ENCODE results near the gene NTHL1. TPM values are rescaled to one million over a fixed set of nuclear protein-coding genes. Genes with fewer than 3 reads are reported as not detected.

NTHL1 gene
- total RNA-seq, 2 donors from 2014 or later, result 16.4 to 24.9 TPM

DNA sequence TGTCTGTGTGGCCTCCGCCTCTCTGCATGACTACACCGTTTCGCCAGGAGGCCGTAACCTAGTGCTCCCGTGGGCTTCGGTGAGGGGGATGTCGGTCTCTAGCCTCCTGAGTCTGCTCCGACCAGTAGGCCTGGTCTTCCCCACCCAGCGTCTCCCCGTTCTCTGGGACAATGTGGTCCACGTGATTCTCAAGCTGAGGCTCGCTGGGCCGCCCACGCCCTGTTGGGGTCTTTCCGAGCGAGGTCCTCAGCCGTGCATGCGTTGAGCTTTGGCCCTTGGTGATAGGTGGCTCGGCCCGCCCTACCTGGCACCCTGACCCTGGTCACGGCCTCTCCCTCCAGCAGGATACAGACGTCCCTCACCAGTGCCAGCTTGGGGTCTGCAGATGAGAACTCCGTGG lies 31.1 kb upstream of the NTHL1 start:
- 78% methylated on average over 23 of the region's 23 CpGs for WGBS
- peaks cover 0 to 19% of the 10 kb centered on the region in 2 donors for H3K36me3 ChIP-seq

GRCh38 chr16:2078096-2078495 lies 30.5 kb upstream of the NTHL1 start:
- H3K27me3 ChIP-seq (replicated peaks; ENCODE audit: insufficient read depth), result no peaks in the 10 kb centered on the region
- peaks cover 0 to 19% of the 10 kb centered on the region in 2 donors for H3K36me3 ChIP-seq
- H3K9me3 ChIP-seq, result no peaks in the 10 kb centered on the region
- DNase-seq (ENCODE audit: low spot score), result no peak
- no peak overlapping the region for H3K4me3 ChIP-seq
- WGBS, result 95% methylated on average over 7 of the region's 7 CpGs
- TF ChIP-seq POLR2AphosphoS5 (IDR thresholded peaks at IDR 0.05) (no peak), CTCF (IDR thresholded peaks at IDR 0.05) (no peak), POLR2A (IDR thresholded peaks at IDR 0.05) (no peak)
- intact Hi-C loops (cut with DNase I), result no loop called here
- peaks cover 14% of the 10 kb centered on the region for H3K4me1 ChIP-seq (replicated peaks)
- H3K27ac ChIP-seq, result no peak overlapping the region

More for the DNA sequence above, 31.1 kb upstream of the NTHL1 start:
- TF ChIP-seq CTCF (IDR thresholded peaks at IDR 0.05) (no peak), POLR2A (IDR thresholded peaks at IDR 0.05) (no peak), POLR2AphosphoS5 (IDR thresholded peaks at IDR 0.05) (no peak)
- Histone ChIP-seq H3K27ac (no peak overlapping the region), H3K27me3 (replicated peaks; ENCODE audit: insufficient read depth) (no peaks in the 10 kb centered on the region), H3K4me1 (replicated peaks) (peaks cover 14% of the 10 kb centered on the region), H3K4me3 (no peak overlapping the region), H3K9me3 (no peaks in the 10 kb centered on the region)
- no peak for DNase-seq (ENCODE audit: low spot score)
- intact Hi-C loops (cut with DNase I), result no loop called here

DNA sequence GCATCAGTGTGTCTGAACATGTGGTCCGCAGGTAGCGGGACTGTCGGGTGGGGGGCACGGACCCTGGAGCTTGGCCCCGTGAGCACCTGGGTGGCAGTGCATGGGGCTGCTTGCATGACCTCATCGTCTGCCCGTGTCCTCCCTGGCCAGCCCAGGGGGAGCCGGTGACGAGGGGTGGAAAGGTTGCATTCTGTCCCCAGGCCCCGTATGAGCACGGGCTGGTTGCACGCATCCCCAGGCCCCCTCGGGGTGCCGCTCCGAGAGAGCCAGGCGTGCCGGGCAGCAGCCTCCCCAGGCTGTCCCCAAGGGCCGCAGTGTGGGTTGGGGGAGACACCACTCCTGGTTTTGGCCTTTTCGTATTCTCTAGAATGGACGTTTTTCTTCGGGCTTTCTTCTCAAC lies 30.1 kb upstream of the NTHL1 start:
- WGBS, result 95% methylated on average over 21 of the region's 21 CpGs
- H3K27ac ChIP-seq, result no peak overlapping the region
- no peaks in the 10 kb centered on the region for H3K9me3 ChIP-seq
- peaks cover 0 to 19% of the 10 kb centered on the region in 2 donors for H3K36me3 ChIP-seq
- no peaks in the 10 kb centered on the region for H3K27me3 ChIP-seq (replicated peaks; ENCODE audit: insufficient read depth)
- DNase-seq (ENCODE audit: low spot score), result no peak
- TF ChIP-seq CTCF (IDR thresholded peaks at IDR 0.05) (no peak), POLR2AphosphoS5 (IDR thresholded peaks at IDR 0.05) (no peak), POLR2A (IDR thresholded peaks at IDR 0.05) (no peak)
- H3K4me1 ChIP-seq (replicated peaks), result peaks cover 13% of the 10 kb centered on the region
- H3K4me3 ChIP-seq, result no peak overlapping the region
- intact Hi-C loops (cut with DNase I), result no loop called here

GRCh38 chr16:2077016-2077415 lies 29.4 kb upstream of the NTHL1 start:
- TF ChIP-seq CTCF (IDR thresholded peaks at IDR 0.05), result no peak
- no peak for TF ChIP-seq POLR2AphosphoS5 (IDR thresholded peaks at IDR 0.05)
- TF ChIP-seq POLR2A (IDR thresholded peaks at IDR 0.05), result no peak
- intact Hi-C loops (cut with DNase I), result no loop called here
- peaks cover 0 to 19% of the 10 kb centered on the region in 2 donors for H3K36me3 ChIP-seq

GRCh38 chr16:2076072-2076865 lies 28.6 kb upstream of the NTHL1 start:
- no peak for DNase-seq (ENCODE audit: low spot score)
- WGBS, result 90% methylated on average over 21 of the region's 28 CpGs
- no peaks in the 10 kb centered on the region for H3K4me1 ChIP-seq (replicated peaks)
- H3K36me3 ChIP-seq, result peaks cover 0 to 19% of the 10 kb centered on the region in 2 donors
- no peak overlapping the region for H3K4me3 ChIP-seq
- H3K27me3 ChIP-seq (replicated peaks; ENCODE audit: insufficient read depth), result no peaks in the 10 kb centered on the region
- H3K9me3 ChIP-seq, result no peaks in the 10 kb centered on the region
- intact Hi-C loops (cut with DNase I), result no loop called here
- TF ChIP-seq POLR2A (IDR thresholded peaks at IDR 0.05) (no peak), POLR2AphosphoS5 (IDR thresholded peaks at IDR 0.05) (no peak), CTCF (IDR thresholded peaks at IDR 0.05) (no peak)
- no peak overlapping the region for H3K27ac ChIP-seq

More at GRCh38 chr16:2077016-2077415, 29.4 kb upstream of the NTHL1 start:
- no peak for DNase-seq (ENCODE audit: low spot score)
- 84% methylated on average over 17 of the region's 17 CpGs for WGBS
- Histone ChIP-seq H3K9me3 (no peaks in the 10 kb centered on the region), H3K4me3 (no peak overlapping the region), H3K4me1 (replicated peaks) (peaks cover 6% of the 10 kb centered on the region), H3K27me3 (replicated peaks; ENCODE audit: insufficient read depth) (no peaks in the 10 kb centered on the region), H3K27ac (no peak overlapping the region)
